ENCODE measurements around the gene DECR2. TPM values are rescaled to one million over a fixed set of nuclear protein-coding genes. Genes with fewer than 3 reads are reported as not detected.

Gene DECR2
- total and polyA plus RNA-seq, 8 donors: 5.8 to 149 (median 21.7) TPM

- Histone ChIP-seq H3K4me3 (no peak overlapping the region), H3K27ac (peak overlapping the region in 4 of 5 donors; percentile 33 to 63 (median 51)), H3K4me1 (peaks cover 0 to 27% (median 20%) of the 10 kb centered on the region in 4 donors), H3K36me3 (peaks cover 0 to 22% (median 18%) of the 10 kb centered on the region in 4 donors), H3K9me3 (no peaks in the 10 kb centered on the region), H3K27me3 (no peaks in the 10 kb centered on the region)
- DNase-seq: peak in 1 of 2 donors; percentile 70
- intact Hi-C loops (cut with DNase I; ENCODE audit: low total_unique reads): no loop called here
- TF ChIP-seq POLR2A (IDR thresholded peaks at IDR 0.05) (no peak), POLR2AphosphoS5 (IDR thresholded peaks at IDR 0.05) (no peak), EP300 (IDR thresholded peaks at IDR 0.05) (no peak), CTCF (IDR thresholded peaks at IDR 0.05) (no peak)
- 69 to 87% (median 84%) methylated on average over 13 to 14 of the region's 14 CpGs for WGBS, 5 donors
These were observed 56.2 kb downstream of the DECR2 start for GRCh38 chr16:457732-458400.

DNA sequence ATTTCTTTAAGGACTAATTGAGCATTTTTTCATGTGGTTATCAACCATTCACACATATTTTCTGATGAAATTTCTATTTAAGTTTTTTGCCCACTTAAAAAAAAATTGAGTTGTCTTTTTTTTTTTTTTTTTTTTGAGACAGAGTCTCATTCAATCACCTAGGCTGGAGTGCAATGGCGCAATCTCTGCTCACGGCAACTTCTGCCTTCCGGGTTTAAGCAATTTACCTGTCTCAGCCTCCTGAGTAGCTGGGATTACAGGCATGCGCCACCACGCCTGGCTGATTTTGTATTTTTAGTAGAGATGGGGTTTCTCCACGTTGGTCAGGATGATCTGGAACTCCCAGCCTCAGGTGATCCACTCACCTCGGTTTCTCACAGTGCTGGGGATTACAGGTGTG lies 58.1 kb downstream of the DECR2 start:
- no peak for DNase-seq
- Histone ChIP-seq H3K27me3 (no peaks in the 10 kb centered on the region), H3K27ac (no peak overlapping the region), H3K36me3 (peaks cover 0 to 35% (median 30%) of the 10 kb centered on the region in 4 donors), H3K4me1 (peaks cover 0 to 23% (median 20%) of the 10 kb centered on the region in 4 donors), H3K4me3 (no peak overlapping the region), H3K9me3 (no peaks in the 10 kb centered on the region)
- intact Hi-C loops (cut with DNase I; ENCODE audit: low total_unique reads): no loop called here
- 88 to 95% (median 93%) methylated on average over 7 of the region's 7 CpGs for WGBS, 5 donors
- no peak for TF ChIP-seq POLR2A (IDR thresholded peaks at IDR 0.05)
- no peak for TF ChIP-seq CTCF (IDR thresholded peaks at IDR 0.05)
- no peak for TF ChIP-seq EP300 (IDR thresholded peaks at IDR 0.05)
- TF ChIP-seq POLR2AphosphoS5 (IDR thresholded peaks at IDR 0.05): no peak

- TF ChIP-seq EP300 (IDR thresholded peaks at IDR 0.05): no peak
- no peak for TF ChIP-seq POLR2AphosphoS5 (IDR thresholded peaks at IDR 0.05)
- no peak for TF ChIP-seq CTCF (IDR thresholded peaks at IDR 0.05)
- TF ChIP-seq POLR2A (IDR thresholded peaks at IDR 0.05): no peak
- WGBS, 5 donors: 89 to 96% (median 91%) methylated on average over 10 to 20 of the region's 20 CpGs
- intact Hi-C loops (cut with DNase I; ENCODE audit: low total_unique reads): no loop called here
- H3K4me3 ChIP-seq: no peak overlapping the region
- peaks cover 0 to 35% (median 30%) of the 10 kb centered on the region in 4 donors for H3K36me3 ChIP-seq
- H3K9me3 ChIP-seq: no peaks in the 10 kb centered on the region
- DNase-seq: no peak
- no peak overlapping the region for H3K27ac ChIP-seq
- peaks cover 0 to 23% (median 20%) of the 10 kb centered on the region in 4 donors for H3K4me1 ChIP-seq
- H3K27me3 ChIP-seq: no peaks in the 10 kb centered on the region
These were observed 59.1 kb downstream of the DECR2 start for GRCh38 chr16:460787-461186.

Small RNA genes lying within 50 kb of the gene (small RNA-seq; reads per million reads assigned to genes)
- gene RF00019: 0 reads per million in 4 donors

Other genes starting within 250 kb of the DECR2 start
- gene HBZ, start 249.2 kb upstream of the DECR2 start, total RNA-seq: not detected
- not detected for gene HBZ, start 249.2 kb upstream of the DECR2 start, polyA plus RNA-seq
- 10 to 100 TPM in 1 of 5 donors, not detected in 4; 10.3 TPM for gene HBM, start 235.9 kb upstream of the DECR2 start, total RNA-seq
- gene HBM, start 235.9 kb upstream of the DECR2 start, polyA plus RNA-seq: not detected
- gene HBA2, start 229.0 kb upstream of the DECR2 start, total RNA-seq: 100 to 1,000 TPM in 1 of 5 donors, 10 to 100 TPM in 2, 1 to 10 TPM in 1, not detected in 1; 8.4 to 570 (median 32.0) TPM
- 10 to 100 TPM in 2 of 3 donors, 1 to 10 TPM in 1; 3.5 to 21.3 (median 17.0) TPM for gene HBA2, start 229.0 kb upstream of the DECR2 start, polyA plus RNA-seq
- gene HBA1, start 225.2 kb upstream of the DECR2 start, total RNA-seq: 100 to 1,000 TPM in 1 of 5 donors, 10 to 100 TPM in 1, not detected in 3; 34.8 to 263 TPM
- 1 to 10 TPM in 1 of 3 donors, under 1 TPM in 1, not detected in 1; 0.88 to 5.7 TPM for gene HBA1, start 225.2 kb upstream of the DECR2 start, polyA plus RNA-seq
- not detected for gene HBQ1, start 221.4 kb upstream of the DECR2 start, total RNA-seq
- not detected for gene HBQ1, start 221.4 kb upstream of the DECR2 start, polyA plus RNA-seq
- gene LUC7L, start 172.4 kb upstream of the DECR2 start, total RNA-seq: 100 to 1,000 TPM; 100 to 221 (median 121) TPM
- 100 to 1,000 TPM in 1 of 3 donors, 10 to 100 TPM in 2; 77.5 to 108 (median 82.2) TPM for gene LUC7L, start 172.4 kb upstream of the DECR2 start, polyA plus RNA-seq
- 10 to 100 TPM; 14.6 to 87.2 (median 60.3) TPM for gene FAM234A, start 167.1 kb upstream of the DECR2 start, total RNA-seq
- gene FAM234A, start 167.1 kb upstream of the DECR2 start, polyA plus RNA-seq: 10 to 100 TPM; 13.1 to 34.9 (median 29.5) TPM
- 10 to 100 TPM in 2 of 5 donors, 1 to 10 TPM in 3; 2.6 to 24.6 (median 7.0) TPM for gene RGS11, start 125.9 kb upstream of the DECR2 start, total RNA-seq
- 10 to 100 TPM in 2 of 3 donors, 1 to 10 TPM in 1; 7.3 to 26.3 (median 11.9) TPM for gene RGS11, start 125.9 kb upstream of the DECR2 start, polyA plus RNA-seq
- gene ARHGDIG, start 121.3 kb upstream of the DECR2 start, total RNA-seq: 10 to 100 TPM in 2 of 5 donors, 1 to 10 TPM in 2, not detected in 1; 3.1 to 39.7 (median 11.0) TPM
- gene ARHGDIG, start 121.3 kb upstream of the DECR2 start, polyA plus RNA-seq: 10 to 100 TPM in 1 of 3 donors, 1 to 10 TPM in 2; 5.2 to 50.4 (median 9.6) TPM
- 100 to 1,000 TPM in 1 of 5 donors, 10 to 100 TPM in 3, not detected in 1; 32.3 to 118 (median 65.1) TPM for gene PDIA2, start 118.7 kb upstream of the DECR2 start, total RNA-seq
- gene PDIA2, start 118.7 kb upstream of the DECR2 start, polyA plus RNA-seq: 100 to 1,000 TPM; 142 to 932 (median 584) TPM
- 10 to 100 TPM; 11.7 to 69.2 (median 17.0) TPM for gene AXIN1, start 49.2 kb upstream of the DECR2 start, total RNA-seq
- 10 to 100 TPM; 13.3 to 19.1 (median 17.9) TPM for gene AXIN1, start 49.2 kb upstream of the DECR2 start, polyA plus RNA-seq
- gene MRPL28, start 31.3 kb upstream of the DECR2 start, total RNA-seq: 100 to 1,000 TPM in 1 of 5 donors, 10 to 100 TPM in 3, 1 to 10 TPM in 1; 9.9 to 106 (median 30.7) TPM
- gene MRPL28, start 31.3 kb upstream of the DECR2 start, polyA plus RNA-seq: 100 to 1,000 TPM in 1 of 3 donors, 10 to 100 TPM in 2; 78.8 to 100 (median 83.4) TPM
- 100 to 1,000 TPM in 4 of 5 donors, 10 to 100 TPM in 1; 20.7 to 364 (median 162) TPM for gene PGAP6, start 19.9 kb upstream of the DECR2 start, total RNA-seq
- 10 to 100 TPM; 27.7 to 54.4 (median 33.9) TPM for gene PGAP6, start 19.9 kb upstream of the DECR2 start, polyA plus RNA-seq
- gene NME4, start 4.7 kb upstream of the DECR2 start, total RNA-seq: 100 to 1,000 TPM in 1 of 5 donors, 10 to 100 TPM in 4; 23.3 to 187 (median 49.0) TPM
- gene NME4, start 4.7 kb upstream of the DECR2 start, polyA plus RNA-seq: 10 to 100 TPM; 84.0 to 97.7 (median 95.6) TPM
- gene RAB11FIP3, start 23.8 kb downstream of the DECR2 start, total RNA-seq: 100 to 1,000 TPM in 1 of 5 donors, 10 to 100 TPM in 3, 1 to 10 TPM in 1; 6.7 to 102 (median 57.8) TPM
- 10 to 100 TPM; 15.4 to 19.7 (median 16.2) TPM for gene RAB11FIP3, start 23.8 kb downstream of the DECR2 start, polyA plus RNA-seq
- 100 to 1,000 TPM in 1 of 5 donors, 10 to 100 TPM in 4; 25.2 to 235 (median 83.5) TPM for gene CAPN15, start 125.8 kb downstream of the DECR2 start, total RNA-seq
- 10 to 100 TPM; 29.3 to 33.2 (median 29.6) TPM for gene CAPN15, start 125.8 kb downstream of the DECR2 start, polyA plus RNA-seq
- gene PRR35, start 158.5 kb downstream of the DECR2 start, total RNA-seq: not detected
- not detected for gene PRR35, start 158.5 kb downstream of the DECR2 start, polyA plus RNA-seq
- under 1 TPM in 2 of 5 donors, not detected in 3; 0.89 to 0.92 TPM for gene NHLRC4, start 165.1 kb downstream of the DECR2 start, total RNA-seq
- 1 to 10 TPM in 2 of 3 donors, under 1 TPM in 1; 0.35 to 1.4 (median 1.4) TPM for gene NHLRC4, start 165.1 kb downstream of the DECR2 start, polyA plus RNA-seq
- gene PIGQ, start 168.1 kb downstream of the DECR2 start, total RNA-seq: 100 to 1,000 TPM in 2 of 5 donors, 10 to 100 TPM in 3; 14.3 to 217 (median 52.6) TPM
- 10 to 100 TPM; 30.1 to 46.5 (median 38.0) TPM for gene PIGQ, start 168.1 kb downstream of the DECR2 start, polyA plus RNA-seq
- gene RAB40C, start 188.2 kb downstream of the DECR2 start, total RNA-seq: 100 to 1,000 TPM in 1 of 5 donors, 10 to 100 TPM in 4; 17.6 to 101 (median 51.3) TPM
- 10 to 100 TPM; 20.9 to 24.6 (median 22.1) TPM for gene RAB40C, start 188.2 kb downstream of the DECR2 start, polyA plus RNA-seq
- 10 to 100 TPM in 1 of 5 donors, 1 to 10 TPM in 1, under 1 TPM in 2, not detected in 1; 0.14 to 25.8 (median 2.5) TPM for gene WFIKKN1, start 229.1 kb downstream of the DECR2 start, total RNA-seq
- gene WFIKKN1, start 229.1 kb downstream of the DECR2 start, polyA plus RNA-seq: 1 to 10 TPM; 1.0 to 2.0 (median 1.5) TPM
- gene METTL26, start 234.4 kb downstream of the DECR2 start, total RNA-seq: 100 to 1,000 TPM in 2 of 5 donors, 10 to 100 TPM in 3; 17.3 to 271 (median 82.9) TPM
- 100 to 1,000 TPM; 177 to 234 (median 218) TPM for gene METTL26, start 234.4 kb downstream of the DECR2 start, polyA plus RNA-seq
- 100 to 1,000 TPM in 1 of 5 donors, 10 to 100 TPM in 4; 14.0 to 440 (median 67.7) TPM for gene MCRIP2, start 239.9 kb downstream of the DECR2 start, total RNA-seq
- gene MCRIP2, start 239.9 kb downstream of the DECR2 start, polyA plus RNA-seq: 100 to 1,000 TPM in 2 of 3 donors, 10 to 100 TPM in 1; 83.2 to 109 (median 107) TPM
- gene WDR90, start 247.5 kb downstream of the DECR2 start, total RNA-seq: 100 to 1,000 TPM in 2 of 5 donors, 10 to 100 TPM in 3; 27.2 to 114 (median 30.9) TPM
- 10 to 100 TPM; 19.9 to 33.6 (median 22.0) TPM for gene WDR90, start 247.5 kb downstream of the DECR2 start, polyA plus RNA-seq

Measured in stomach (tissue), 9 donors.